ENCODE results near the gene AKAP8.

GRCh38 chr19:15421721-15422260, 42.2 kb upstream of the AKAP8 start:
- TF ChIP-seq CTCF (IDR thresholded peaks at IDR 0.05), result no peak
- peak in 1 of 2 donors; percentile 35 for TF ChIP-seq POLR2AphosphoS5 (IDR thresholded peaks at IDR 0.05; ENCODE audit: insufficient read depth in 1 of 2, low read depth in 1 of 2)

Measured in vagina (tissue), 2 donors.